SJSA1 (cell line): ENCODE measurements around the gene XRCC4. TPM values are rescaled to one million over a fixed set of nuclear protein-coding genes. Genes with fewer than 3 reads are reported as not detected.
A peak's percentile ranks its signal among the peaks of the same experiment; 100 is the strongest.
"Not testable (repeated sequence)": the region's sequence is repeated elsewhere in the genome, so short reads cannot be mapped to it uniquely, and the experiment has no call there.

Experiments used
- DNase-seq, 2 experiments: peaks; one replicate each; pipeline ENCODE4 v3.0.0-alpha.2; 2015 to 2020; ENCODE audit warnings: low spot score in 2 of 2, low read depth in 1 of 2
- H3K27ac ChIP-seq: fragments of 250-450 bp; sonication (Bioruptor Pico); 2 replicates; pipeline ENCODE4 v1.5.1; 2020; ENCODE audit warnings: mild to moderate bottlenecking, moderate library complexity
- H3K27me3 ChIP-seq: fragments of 250-450 bp; sonication (Bioruptor Pico); replicated peaks from 2 replicates; pipeline ENCODE4 v1.5.1; 2020; ENCODE audit warnings: mild to moderate bottlenecking, moderate library complexity
- H3K36me3 ChIP-seq: fragments of 250-450 bp; sonication (Bioruptor Pico); 2 replicates; pipeline ENCODE4 v1.5.1; 2020; ENCODE audit warnings: mild to moderate bottlenecking
- H3K4me1 ChIP-seq: fragments of 250-450 bp; sonication (Bioruptor Pico); replicated peaks from 2 replicates; pipeline ENCODE4 v1.6.1; 2021; ENCODE audit warnings: mild to moderate bottlenecking
- H3K4me3 ChIP-seq: fragments of 250-450 bp; sonication (Bioruptor Pico); 2 replicates; pipeline ENCODE4 v1.5.1; 2020; ENCODE audit warnings: mild to moderate bottlenecking
- H3K9me3 ChIP-seq: fragments of 250-450 bp; sonication (Bioruptor Pico); replicated peaks from 2 replicates; pipeline ENCODE4 v1.5.1; 2020; ENCODE audit warnings: mild to moderate bottlenecking
- total RNA-seq: library from RNA; depleted of rRNA; stranded (reverse); fragments of >200 nt; shearing (Covaris generic); gene quantifications from 2 replicates; pipeline ENCODE4 v1.2.3, GENCODE V29; 2014

Gene XRCC4
- total RNA-seq, 1 experiment from 2014 or later, result 16.1 TPM

DNA sequence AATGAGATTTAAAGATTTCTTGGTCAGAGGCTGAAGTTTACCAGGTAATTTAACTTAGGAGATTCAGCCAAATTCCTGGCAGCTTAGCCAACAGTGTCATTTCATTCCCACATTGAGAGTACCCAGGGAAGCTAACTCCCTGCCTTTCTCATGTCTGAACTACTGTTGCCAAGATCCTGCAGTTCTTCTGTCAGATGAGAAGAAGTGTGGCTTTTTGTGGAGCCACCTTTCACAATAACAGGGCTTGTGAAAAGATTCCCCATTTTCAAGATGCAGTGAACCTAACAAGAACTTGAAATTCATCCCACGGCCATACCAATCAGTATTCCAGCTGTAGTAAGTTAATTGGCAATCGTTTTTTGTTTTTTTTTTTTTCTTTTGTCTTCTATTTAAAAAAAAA, 176.4 kb downstream of the XRCC4 start:
- H3K4me1 ChIP-seq, result no peaks in the 10 kb centered on the region
- H3K27ac ChIP-seq, result no peak overlapping the region
- H3K4me3 ChIP-seq, result no peak overlapping the region
- no peak for DNase-seq
- no peaks in the 10 kb centered on the region for H3K36me3 ChIP-seq
- H3K9me3 ChIP-seq, result no peaks in the 10 kb centered on the region
- no peaks in the 10 kb centered on the region for H3K27me3 ChIP-seq

GRCh38 chr5:83255268-83255667, 177.9 kb downstream of the XRCC4 start:
- Histone ChIP-seq H3K27ac (no peak overlapping the region), H3K9me3 (no peaks in the 10 kb centered on the region), H3K36me3 (no peaks in the 10 kb centered on the region), H3K4me1 (no peaks in the 10 kb centered on the region), H3K4me3 (no peak overlapping the region), H3K27me3 (no peaks in the 10 kb centered on the region)
- no peak for DNase-seq

GRCh38 chr5:83256091-83256780, 178.9 kb downstream of the XRCC4 start:
- Histone ChIP-seq H3K4me1 (no peaks in the 10 kb centered on the region), H3K4me3 (no peak overlapping the region)
- DNase-seq, result no peak

GRCh38 chr5:83257684-83258083, 180.3 kb downstream of the XRCC4 start:
- not testable (repeated sequence) for H3K9me3 ChIP-seq, H3K4me1 ChIP-seq, H3K27ac ChIP-seq, H3K36me3 ChIP-seq, H3K27me3 ChIP-seq, DNase-seq, H3K4me3 ChIP-seq

More at GRCh38 chr5:83256091-83256780, 178.9 kb downstream of the XRCC4 start:
- no peak overlapping the region for H3K27ac ChIP-seq
- H3K9me3 ChIP-seq, result no peaks in the 10 kb centered on the region
- no peaks in the 10 kb centered on the region for H3K36me3 ChIP-seq
- H3K27me3 ChIP-seq, result no peaks in the 10 kb centered on the region

GRCh38 chr5:83265318-83265717, 188.0 kb downstream of the XRCC4 start:
- Histone ChIP-seq H3K36me3 (no peaks in the 10 kb centered on the region), H3K4me1 (no peaks in the 10 kb centered on the region), H3K27me3 (no peaks in the 10 kb centered on the region), H3K9me3 (no peaks in the 10 kb centered on the region), H3K4me3 (no peak overlapping the region), H3K27ac (no peak overlapping the region)
- peak in 1 of 2 experiments; percentile 3 for DNase-seq

GRCh38 chr5:83270311-83270710, 193.0 kb downstream of the XRCC4 start:
- H3K4me3 ChIP-seq, result no peak overlapping the region
- no peaks in the 10 kb centered on the region for H3K9me3 ChIP-seq
- no peak overlapping the region for H3K27ac ChIP-seq
- no peaks in the 10 kb centered on the region for H3K27me3 ChIP-seq
- DNase-seq, result no peak
- no peaks in the 10 kb centered on the region for H3K4me1 ChIP-seq
- H3K36me3 ChIP-seq, result no peaks in the 10 kb centered on the region

GRCh38 chr5:83277154-83277553, 199.8 kb downstream of the XRCC4 start:
- peaks cover 13% of the 10 kb centered on the region for H3K4me1 ChIP-seq
- H3K36me3 ChIP-seq, result no peaks in the 10 kb centered on the region
- no peaks in the 10 kb centered on the region for H3K9me3 ChIP-seq
- no peak for DNase-seq
- no peak overlapping the region for H3K27ac ChIP-seq
- no peak overlapping the region for H3K4me3 ChIP-seq
- H3K27me3 ChIP-seq, result no peaks in the 10 kb centered on the region

GRCh38 chr5:83277953-83278352, 200.6 kb downstream of the XRCC4 start:
- Histone ChIP-seq H3K4me1 (peaks cover 13% of the 10 kb centered on the region), H3K27ac (no peak overlapping the region), H3K27me3 (no peaks in the 10 kb centered on the region), H3K4me3 (no peak overlapping the region), H3K9me3 (no peaks in the 10 kb centered on the region), H3K36me3 (no peaks in the 10 kb centered on the region)
- no peak for DNase-seq

DNA sequence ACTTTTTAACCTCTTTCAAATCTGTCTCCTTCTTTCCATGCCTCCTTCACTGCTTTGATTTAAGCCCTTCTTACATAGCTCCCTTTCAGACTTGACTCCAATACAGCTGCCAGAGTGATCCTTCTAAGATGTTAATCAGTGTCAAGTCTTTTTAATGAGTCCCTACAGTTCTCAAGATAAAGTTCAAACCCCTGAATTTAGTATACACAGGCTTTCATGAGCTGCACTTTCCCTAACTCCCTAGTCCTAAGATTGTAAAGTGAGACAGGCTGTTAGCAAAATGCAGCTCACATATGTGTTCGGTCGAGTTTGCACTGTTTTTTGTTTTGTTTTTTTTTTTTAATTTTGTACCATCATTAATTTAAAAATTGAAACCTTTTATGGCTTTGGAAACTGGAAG, 203.8 kb downstream of the XRCC4 start:
- no peaks in the 10 kb centered on the region for H3K36me3 ChIP-seq
- no peak overlapping the region for H3K4me3 ChIP-seq
- H3K27ac ChIP-seq, result no peak overlapping the region
- peak in 1 of 2 experiments; percentile 1 for DNase-seq
- no peaks in the 10 kb centered on the region for H3K27me3 ChIP-seq
- peaks cover 13% of the 10 kb centered on the region for H3K4me1 ChIP-seq
- no peaks in the 10 kb centered on the region for H3K9me3 ChIP-seq

GRCh38 chr5:83281658-83282057, 204.3 kb downstream of the XRCC4 start:
- no peaks in the 10 kb centered on the region for H3K36me3 ChIP-seq
- peak in 1 of 2 experiments; percentile 45 for DNase-seq
- no peaks in the 10 kb centered on the region for H3K27me3 ChIP-seq
- peaks cover 13% of the 10 kb centered on the region for H3K4me1 ChIP-seq
- H3K9me3 ChIP-seq, result no peaks in the 10 kb centered on the region
- no peak overlapping the region for H3K4me3 ChIP-seq
- H3K27ac ChIP-seq, result no peak overlapping the region

GRCh38 chr5:83283761-83284160, 206.4 kb downstream of the XRCC4 start:
- DNase-seq, result no peak
- Histone ChIP-seq H3K27ac (no peak overlapping the region), H3K9me3 (no peaks in the 10 kb centered on the region), H3K27me3 (no peaks in the 10 kb centered on the region), H3K4me3 (no peak overlapping the region), H3K36me3 (no peaks in the 10 kb centered on the region), H3K4me1 (peaks cover 13% of the 10 kb centered on the region)

DNA sequence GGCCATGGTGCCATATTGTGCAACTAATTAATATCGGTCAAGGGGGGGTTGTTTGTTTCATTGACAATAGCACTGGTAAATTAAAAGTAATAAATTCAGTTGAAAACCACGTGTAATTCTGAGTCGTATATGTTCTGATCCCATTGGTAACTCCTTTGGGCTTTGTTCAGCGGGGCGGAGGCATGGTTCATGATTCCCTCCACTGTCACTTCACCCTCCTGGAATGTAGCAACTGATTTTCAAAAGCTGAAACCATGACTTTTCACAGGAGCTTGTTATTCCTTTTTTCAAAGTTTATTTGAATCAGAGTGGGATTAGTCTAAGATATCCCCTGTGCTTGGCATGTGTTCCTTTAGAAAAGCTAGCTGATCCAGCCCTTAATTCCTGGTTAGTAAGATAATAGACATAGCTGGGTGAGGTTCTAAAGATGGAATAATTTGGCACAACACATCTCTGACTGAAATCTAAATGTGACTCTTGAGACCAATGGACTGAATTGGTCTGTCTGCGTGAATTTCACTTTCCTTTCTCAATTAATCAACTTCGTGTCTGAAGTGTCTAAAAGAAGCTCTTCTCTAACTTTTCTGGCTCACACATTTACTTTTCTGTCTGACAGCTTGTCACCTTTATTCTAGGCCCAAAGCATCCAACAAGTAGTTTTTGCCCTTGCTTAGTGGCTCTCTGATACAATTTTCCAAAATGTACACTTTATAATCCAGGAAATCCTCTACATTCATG, 208.5 kb downstream of the XRCC4 start:
- H3K36me3 ChIP-seq, result no peaks in the 10 kb centered on the region
- no peaks in the 10 kb centered on the region for H3K27me3 ChIP-seq
- no peak for DNase-seq
- H3K9me3 ChIP-seq, result no peaks in the 10 kb centered on the region
- H3K27ac ChIP-seq, result no peak overlapping the region
- H3K4me3 ChIP-seq, result no peak overlapping the region
- H3K4me1 ChIP-seq, result peaks cover 13% of the 10 kb centered on the region

DNA sequence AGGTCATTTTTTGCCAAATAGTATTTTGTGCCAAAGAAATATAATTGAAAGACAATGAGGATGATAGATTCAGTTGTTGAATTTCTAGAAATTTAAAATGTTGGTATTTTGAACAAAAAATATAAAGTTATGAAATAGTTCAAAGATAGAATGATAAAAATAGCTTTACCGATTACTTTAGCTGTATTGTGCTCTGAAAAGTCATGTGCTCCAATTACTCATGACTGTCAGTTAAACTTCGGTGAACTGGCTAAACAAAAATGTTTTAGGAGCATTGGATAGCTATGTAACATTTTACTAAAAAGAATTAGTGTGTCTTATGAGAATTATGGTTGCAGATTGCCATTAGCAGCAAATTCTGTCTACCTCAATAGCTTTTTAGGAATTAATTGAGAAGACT, 216.9 kb downstream of the XRCC4 start:
- no peaks in the 10 kb centered on the region for H3K4me1 ChIP-seq
- no peak overlapping the region for H3K4me3 ChIP-seq
- H3K36me3 ChIP-seq, result no peaks in the 10 kb centered on the region
- H3K9me3 ChIP-seq, result no peaks in the 10 kb centered on the region
- H3K27me3 ChIP-seq, result no peaks in the 10 kb centered on the region
- no peak for DNase-seq
- no peak overlapping the region for H3K27ac ChIP-seq

DNA sequence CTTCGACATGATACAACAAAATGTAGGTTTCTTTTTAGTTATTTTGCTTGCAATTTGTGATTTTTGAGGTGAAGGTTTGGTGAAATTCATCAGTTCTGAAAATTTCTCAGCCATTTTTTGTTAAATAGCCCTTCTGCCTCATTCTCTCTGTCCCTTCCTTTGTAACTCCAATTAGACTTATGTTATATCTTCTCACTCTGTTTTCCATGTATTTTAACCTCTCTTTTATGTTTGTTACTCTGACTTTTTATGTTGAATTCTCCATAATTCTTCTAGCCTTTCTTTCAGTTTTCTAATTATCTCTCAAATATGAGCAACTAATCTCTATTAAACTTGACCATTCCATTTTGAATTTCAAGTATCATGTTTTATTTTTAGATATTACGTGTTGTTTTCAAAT, 222.0 kb downstream of the XRCC4 start:
- peaks cover 3% of the 10 kb centered on the region; the same call in 1 of the 2 replicates for H3K9me3 ChIP-seq
- no peak overlapping the region for H3K27ac ChIP-seq
- no peaks in the 10 kb centered on the region for H3K36me3 ChIP-seq
- no peak overlapping the region for H3K4me3 ChIP-seq
- no peak for DNase-seq
- no peaks in the 10 kb centered on the region for H3K27me3 ChIP-seq
- no peaks in the 10 kb centered on the region for H3K4me1 ChIP-seq
